DOHH2 (cell line): ENCODE measurements around the gene CRTAC1.

Source experiments
- EZH2phosphoT487 ChIP-seq: fragments of 200-600 bp; sonication (generic); IDR thresholded peaks from 2 replicates; pipeline ENCODE4 v1.6.1; 2017; ENCODE audit warnings: borderline replicate concordance, mild to moderate bottlenecking, antibody characterized with exemption, low read length, moderate library complexity, mixed read lengths
- TF ChIP-seq, protein P1 (sequence below): fragments of 200-600 bp; sonication (generic); IDR thresholded peaks from one replicate; pipeline ENCODE4 v1.5.1; 2014; ENCODE audit warnings: antibody characterized with exemption, mild to moderate bottlenecking, low read depth, low read length; ENCODE audit not compliant: poor library complexity, severe bottlenecking

GRCh38 chr10:97974100-97974499, 56.3 kb downstream of the CRTAC1 start:
- TF ChIP-seq, protein P1, sequence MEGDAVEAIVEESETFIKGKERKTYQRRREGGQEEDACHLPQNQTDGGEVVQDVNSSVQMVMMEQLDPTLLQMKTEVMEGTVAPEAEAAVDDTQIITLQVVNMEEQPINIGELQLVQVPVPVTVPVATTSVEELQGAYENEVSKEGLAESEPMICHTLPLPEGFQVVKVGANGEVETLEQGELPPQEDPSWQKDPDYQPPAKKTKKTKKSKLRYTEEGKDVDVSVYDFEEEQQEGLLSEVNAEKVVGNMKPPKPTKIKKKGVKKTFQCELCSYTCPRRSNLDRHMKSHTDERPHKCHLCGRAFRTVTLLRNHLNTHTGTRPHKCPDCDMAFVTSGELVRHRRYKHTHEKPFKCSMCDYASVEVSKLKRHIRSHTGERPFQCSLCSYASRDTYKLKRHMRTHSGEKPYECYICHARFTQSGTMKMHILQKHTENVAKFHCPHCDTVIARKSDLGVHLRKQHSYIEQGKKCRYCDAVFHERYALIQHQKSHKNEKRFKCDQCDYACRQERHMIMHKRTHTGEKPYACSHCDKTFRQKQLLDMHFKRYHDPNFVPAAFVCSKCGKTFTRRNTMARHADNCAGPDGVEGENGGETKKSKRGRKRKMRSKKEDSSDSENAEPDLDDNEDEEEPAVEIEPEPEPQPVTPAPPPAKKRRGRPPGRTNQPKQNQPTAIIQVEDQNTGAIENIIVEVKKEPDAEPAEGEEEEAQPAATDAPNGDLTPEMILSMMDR, result no peak
- TF ChIP-seq EZH2phosphoT487, result no peak
